H1 (cell line): ENCODE data around the gene KCNH5. TPM values are rescaled to one million over a fixed set of nuclear protein-coding genes. Genes with fewer than 3 reads are reported as not detected.

ENCODE experiments used
- CTCF ChIA-PET: fragments of 300-600 bp; sonication (Branson Sonifier 250); formaldehyde crosslinking; loops from one replicate; lab custom pipeline; 2021; ENCODE audit not compliant: partially characterized antibody; lab: Charles Lee
- POLR2A ChIA-PET: fragments of 300-600 bp; sonication (Branson Sonifier 250); formaldehyde crosslinking; loops from one replicate; lab custom pipeline; 2021; ENCODE audit warnings: inconsistent platforms; ENCODE audit not compliant: partially characterized antibody; lab: Charles Lee
- DNase-seq, 2 experiments: peaks; one replicate each; pipeline versions ENCODE4 v3.0.0 to v3.0.0-alpha.2; 2010 to 2022; ENCODE audit warnings: low spot score in 2 of 2, low read depth in 1 of 2, mixed read lengths in 1 of 2
- FAIRE-seq: peaks from 2 replicates; lab custom pipeline; 2011; peaks lifted over from hg19 to GRCh38; lab: Jason Lieb, UNC
- H2AFZ ChIP-seq: 2 replicates; pipeline ENCODE4 v1.8.1; 2012; ENCODE audit warnings: low read length, inconsistent platforms
- H2AK5ac ChIP-seq: 2 replicates; pipeline ENCODE4 v1.6.1; 2013; ENCODE audit warnings: low read depth, low read length
- H2BK120ac ChIP-seq: replicated peaks from 2 replicates; pipeline ENCODE3; 2013; ENCODE audit warnings: low read depth, low read length, inconsistent platforms
- H2BK12ac ChIP-seq: 2 replicates; pipeline ENCODE4 v1.6.1; 2013; ENCODE audit warnings: low read depth, low read length
- H2BK15ac ChIP-seq: 2 replicates; pipeline ENCODE4 v1.6.1; 2013; ENCODE audit warnings: low read length
- H2BK20ac ChIP-seq: 2 replicates; pipeline ENCODE4 v1.6.1; 2013; ENCODE audit warnings: low read length
- H2BK5ac ChIP-seq: 2 replicates; pipeline ENCODE4 v1.6.1; 2013; ENCODE audit warnings: low read depth, low read length
- H3K14ac ChIP-seq: 2 replicates; pipeline ENCODE4 v1.6.1; 2013; ENCODE audit warnings: inconsistent platforms; ENCODE audit not compliant: insufficient read length
- H3K18ac ChIP-seq: 2 replicates; pipeline ENCODE4 v1.6.1; 2013; ENCODE audit warnings: low read length; ENCODE audit errors: extremely low read depth
- H3K23ac ChIP-seq: 2 replicates; pipeline ENCODE4 v1.6.1; 2013; ENCODE audit warnings: inconsistent platforms; ENCODE audit not compliant: insufficient read length
- H3K23me2 ChIP-seq: 2 replicates; pipeline ENCODE4 v1.6.1; 2013; ENCODE audit warnings: low read depth, low read length
- H3K27ac ChIP-seq: 2 replicates; pipeline ENCODE4 v1.6.1; 2011; ENCODE audit warnings: low read depth, low read length, inconsistent platforms
- H3K27me3 ChIP-seq, 4 experiments: replicated peaks in 1 of 4; 1 replicate in 1 of 4; 2 replicates in 3 of 4; pipeline versions ENCODE4 v1.6.1 to v1.8.1; 2011 to 2013; ENCODE audit warnings: low read length in 3 of 4, mild to moderate bottlenecking in 3 of 4, inconsistent platforms in 2 of 4, mixed read lengths in 2 of 4, moderate library complexity in 1 of 4; ENCODE audit not compliant: control insufficient read depth in 3 of 4, insufficient read depth in 3 of 4; ENCODE audit errors: extremely low read depth in 1 of 4
- H3K36me3 ChIP-seq, 4 experiments: 2 replicates each; pipeline versions ENCODE4 v1.6.1 to v1.8.1; 2011 to 2013; ENCODE audit warnings: mild to moderate bottlenecking in 4 of 4, low read length in 3 of 4, moderate library complexity in 2 of 4, control low read depth in 1 of 4, inconsistent platforms in 1 of 4; ENCODE audit not compliant: insufficient read depth in 4 of 4, control insufficient read depth in 2 of 4
- H3K4ac ChIP-seq: replicated peaks from 2 replicates; pipeline ENCODE3; 2013; ENCODE audit warnings: low read length, low read depth, mixed read lengths, inconsistent platforms; ENCODE audit not compliant: insufficient read length
- H3K4me1 ChIP-seq, 4 experiments: replicated peaks in 1 of 4; 1 replicate in 1 of 4; 2 replicates in 3 of 4; pipeline versions ENCODE4 v1.6.1 to v1.8.1; 2011 to 2013; ENCODE audit warnings: low read length in 3 of 4, inconsistent platforms in 2 of 4, mixed read lengths in 1 of 4; ENCODE audit not compliant: insufficient read depth in 4 of 4, control insufficient read depth in 3 of 4
- H3K4me2 ChIP-seq, 2 experiments: 2 replicates each; pipeline versions ENCODE4 v1.6.1 to v1.8.1; 2011 to 2013; ENCODE audit warnings: low read depth in 2 of 2, low read length in 2 of 2, control low read depth in 1 of 2, inconsistent platforms in 1 of 2, mild to moderate bottlenecking in 1 of 2; ENCODE audit not compliant: insufficient read depth in 1 of 2
- H3K4me3 ChIP-seq, 4 experiments: fragments of 200-600, 300-600 bp in 1 of 4; sonication (generic), shearing (Covaris generic), sonication (Bioruptor Twin) in 1 of 4; 2 replicates each; pipeline versions ENCODE4 v1.5.1 to v1.8.1; 2011 to 2016; ENCODE audit warnings: low read length in 4 of 4, low read depth in 3 of 4, control low read depth in 2 of 4, inconsistent platforms in 2 of 4, mild to moderate bottlenecking in 2 of 4, mixed read lengths in 1 of 4, moderate library complexity in 1 of 4; ENCODE audit not compliant: insufficient read depth in 2 of 4; ENCODE audit errors: extremely low read depth in 1 of 4
- H3K56ac ChIP-seq: replicated peaks from 2 replicates; pipeline ENCODE3; 2013; ENCODE audit warnings: low read depth, mild to moderate bottlenecking, mixed read lengths, low read length, inconsistent platforms; ENCODE audit not compliant: insufficient read length
- H3K79me1 ChIP-seq: 2 replicates; pipeline ENCODE4 v1.6.1; 2013; ENCODE audit warnings: low read depth, low read length, control low read depth
- H3K79me2 ChIP-seq, 2 experiments: 2 replicates each; pipeline versions ENCODE4 v1.6.1 to v1.8.1; 2012 to 2013; ENCODE audit warnings: low read length in 2 of 2, mild to moderate bottlenecking in 2 of 2, inconsistent platforms in 1 of 2; ENCODE audit not compliant: insufficient read depth in 2 of 2, control insufficient read depth in 1 of 2
- H3K9ac ChIP-seq, 4 experiments: replicated peaks in 1 of 4; 1 replicate in 1 of 4; 2 replicates in 3 of 4; pipeline versions ENCODE4 v1.6.1 to v1.8.1; 2011 to 2013; ENCODE audit warnings: low read depth in 3 of 4, low read length in 3 of 4, control low read depth in 2 of 4, mild to moderate bottlenecking in 2 of 4, moderate library complexity in 2 of 4, inconsistent platforms in 1 of 4; ENCODE audit errors: extremely low read depth in 1 of 4
- H3K9me3 ChIP-seq, 2 experiments: 2 replicates each; pipeline versions ENCODE4 v1.6.1 to v1.8.1; 2012 to 2013; ENCODE audit warnings: mild to moderate bottlenecking in 2 of 2, moderate library complexity in 2 of 2, control low read depth in 1 of 2, inconsistent platforms in 1 of 2, low read depth in 1 of 2, low read length in 1 of 2, mixed read lengths in 1 of 2; ENCODE audit not compliant: insufficient read depth in 2 of 2
- H4K20me1 ChIP-seq, 2 experiments: replicated peaks in 1 of 2; 2 replicates each; pipeline versions ENCODE3 to v1.8.1; 2011 to 2013; ENCODE audit warnings: inconsistent platforms in 2 of 2, low read length in 2 of 2, mild to moderate bottlenecking in 1 of 2; ENCODE audit not compliant: insufficient read depth in 2 of 2, control insufficient read depth in 1 of 2
- H4K5ac ChIP-seq: 2 replicates; pipeline ENCODE4 v1.6.1; 2013; ENCODE audit warnings: low read length, low read depth, mixed read lengths, inconsistent platforms; ENCODE audit not compliant: insufficient read length
- H4K8ac ChIP-seq: 2 replicates; pipeline ENCODE4 v1.8.0; 2013; ENCODE audit warnings: mild to moderate bottlenecking, moderate library complexity, low read length, inconsistent platforms; ENCODE audit not compliant: insufficient read depth; ENCODE audit errors: extremely low read depth
- H4K91ac ChIP-seq: replicated peaks from 2 replicates; pipeline ENCODE3; 2013; ENCODE audit warnings: low read length, mixed read lengths, inconsistent platforms; ENCODE audit not compliant: insufficient read length
- ASH2L ChIP-seq: fragments of 200-600, 300-600 bp; sonication (generic); IDR thresholded peaks from one replicate; pipeline ENCODE4 v1.7.1; 2017; ENCODE audit warnings: low read length
- CREB1 ChIP-seq: IDR thresholded peaks from 2 replicates; pipeline ENCODE4 v1.6.1; 2012; ENCODE audit warnings: inconsistent platforms
- HDAC6 ChIP-seq: IDR thresholded peaks from one replicate; pipeline ENCODE4 v1.7.1; 2012; ENCODE audit warnings: low read depth, mild to moderate bottlenecking, inconsistent platforms, low read length, moderate library complexity
- NANOG ChIP-seq: IDR thresholded peaks from 2 replicates; pipeline ENCODE4 v1.6.1; 2011; ENCODE audit warnings: low read length, low read depth, mild to moderate bottlenecking, inconsistent platforms; ENCODE audit not compliant: insufficient read depth, poor library complexity, severe bottlenecking
- PHF8 ChIP-seq: fragments of 200-600 bp; sonication (generic); conservative IDR thresholded peaks from 2 replicates; pipeline ENCODE4 v1.7.1; 2012; ENCODE audit warnings: low read depth, mild to moderate bottlenecking, inconsistent platforms, low read length, moderate library complexity
- POU5F1 ChIP-seq: IDR thresholded peaks from 2 replicates; pipeline ENCODE4 v1.6.1; 2011; ENCODE audit warnings: low read depth, mild to moderate bottlenecking, low read length, moderate library complexity
- WGBS, 2 experiments: shearing (Covaris generic) in 1 of 2; methylation state at CpG; one replicate each; pipeline versions ENCODE4 v1.1.6 to v1.1.7; 2013 to 2015; ENCODE audit warnings: low lambda C conversion rate in 2 of 2, mixed read lengths in 2 of 2, inconsistent platforms in 1 of 2, low coverage in 1 of 2, missing lambda C conversion rate in 1 of 2; ENCODE audit not compliant: insufficient replicate concordance in 2 of 2, insufficient coverage in 1 of 2, insufficient read length in 1 of 2; ENCODE audit errors: extremely low coverage in 1 of 2, missing lambda C conversion rate in 1 of 2; 5-methylcytosine and 5-hydroxymethylcytosine counted together
- polyA plus RNA-seq, 7 experiments: library from polyadenylated mRNA; depleted of rRNA in 3 of 7; stranded (reverse) in 5 of 7; unstranded in 2 of 7; fragments of >200 nt in 5 of 7; fragments of 200-250 nt in 2 of 7; gene quantifications; 1 replicate in 5 of 7; 2 replicates in 1 of 7; 4 replicates in 1 of 7; pipeline versions ENCODE4 v1.2.1 to v1.2.3, GENCODE V29; 2011 to 2013; ENCODE audit warnings: missing spikeins in 2 of 7, mixed read lengths in 2 of 7
- total RNA-seq: library from RNA; stranded (reverse); fragmentation: NEBNext Ultra II Directional; extraction: Animal tissue kit (Norgen Biotek cat#: 25700); gene quantifications from 2 replicates; pipeline ENCODE4 v1.2.1, GENCODE V29; 2021

KCNH5 gene
- total and polyA plus RNA-seq, 2 of the 8 experiments (the other 6 are each of a cell fraction or from before 2014, with no cell fraction given) = 0.24 to 0.50 TPM

GRCh38 chr14:62957562-62957961 lies 87.7 kb downstream of the KCNH5 start:
- no peak overlapping the region for H2BK15ac ChIP-seq
- no peak overlapping the region for H3K18ac ChIP-seq
- no peak overlapping the region for H2BK20ac ChIP-seq
- H4K5ac ChIP-seq = no peak overlapping the region
- H3K56ac ChIP-seq = no peak overlapping the region
- H3K4me2 ChIP-seq = no peak overlapping the region
- no peak for FAIRE-seq
- no peak overlapping the region for H2BK5ac ChIP-seq
- 84% methylated on average over 1 of the region's 1 CpG; no CpG with 5 or more reads in 1 of the 2 experiments for WGBS, 2 experiments
- H2BK120ac ChIP-seq = no peak overlapping the region
- no peaks in the 10 kb centered on the region for H3K79me1 ChIP-seq
- H3K79me2 ChIP-seq = no peaks in the 10 kb centered on the region
- H3K4me1 ChIP-seq = no peaks in the 10 kb centered on the region
- H3K23ac ChIP-seq = no peak overlapping the region
- no peak overlapping the region for H3K9ac ChIP-seq
- no peak overlapping the region for H3K4me3 ChIP-seq
- TF ChIP-seq PHF8 = no peak
- TF ChIP-seq ASH2L = no peak
- TF ChIP-seq CREB1 = no peak
- no peak for TF ChIP-seq HDAC6
- TF ChIP-seq POU5F1 = no peak
- TF ChIP-seq NANOG = no peak
- H4K20me1 ChIP-seq = no peaks in the 10 kb centered on the region
- peaks cover 0 to 7% of the 10 kb centered on the region in 2 experiments; a peak in 1 of 4 replicates for H3K9me3 ChIP-seq
- H3K14ac ChIP-seq = no peak overlapping the region
- ChIA-PET POLR2A (no interaction called here), CTCF (interaction anchor here (0.8 kb wide), 1 partner anchor 789 kb away, joined by 4 read pairs; no protein-coding TSS in a partner anchor)
- H2AFZ ChIP-seq = no peak overlapping the region
- no peak overlapping the region for H2BK12ac ChIP-seq
- peaks cover 2% of the 10 kb centered on the region; the same call in 1 of the 2 replicates for H3K23me2 ChIP-seq
- H3K4ac ChIP-seq = no peak overlapping the region
- H3K36me3 ChIP-seq = no peaks in the 10 kb centered on the region
- no peak overlapping the region for H2AK5ac ChIP-seq
- no peak overlapping the region for H4K91ac ChIP-seq
- no peak overlapping the region for H4K8ac ChIP-seq
- DNase-seq = no peak
- H3K27me3 ChIP-seq = no peaks in the 10 kb centered on the region
- no peak overlapping the region for H3K27ac ChIP-seq
